Renal pelvis (tissue), 3 donors: Measurements from ENCODE around the gene FOXC1. TPM values are rescaled to one million over a fixed set of nuclear protein-coding genes. Genes with fewer than 3 reads are reported as not detected.

Experiments used
- polyA plus RNA-seq, 3 donors: library from polyadenylated mRNA; unstranded; fragments of 120-200 nt; gene quantifications; one replicate each; pipeline ENCODE4 v1.2.1, GENCODE V29; 2013; ENCODE audit not compliant: insufficient read length in 3 of 3

Gene FOXC1
- polyA plus RNA-seq, 3 donors = 74.7 to 77.6 (median 76.7) TPM

Other genes starting within 250 kb of the FOXC1 start
- under 1 TPM in 2 of 3 donors, not detected in 1; 0.10 to 0.34 TPM for gene FOXF2, start 220.3 kb upstream of the FOXC1 start, polyA plus RNA-seq